ENCODE results near the gene KCNA3. TPM values are rescaled to one million over a fixed set of nuclear protein-coding genes. Genes with fewer than 3 reads are reported as not detected.

Gene KCNA3
- total and polyA plus RNA-seq, 2 of the 8 experiments (the other 6 are each of a cell fraction or from before 2014, with no cell fraction given) = 0.95 to 1.1 TPM

GRCh38 chr1:110634455-110635311 lies 40.1 kb downstream of the KCNA3 start:
- Histone ChIP-seq H2AK5ac (ENCODE audit: low read depth, low read length) (no peak overlapping the region), H4K91ac (replicated peaks; ENCODE audit: insufficient read length, low read length) (no peak overlapping the region), H4K8ac (ENCODE audit: extremely low read depth, insufficient read depth, low read length) (no peak overlapping the region), H3K18ac (ENCODE audit: extremely low read depth, low read length) (no peak overlapping the region), H3K9ac (replicated peaks in 1 of 4; ENCODE audit: extremely low read depth in 1 of 4, low read depth in 3 of 4, low read length in 3 of 4) (no peak overlapping the region), H3K9me3 (ENCODE audit: insufficient read depth in 2 of 2, low read depth in 1 of 2, low read length in 1 of 2) (no peaks in the 10 kb centered on the region), H2BK20ac (ENCODE audit: low read length) (no peak overlapping the region), H2BK12ac (ENCODE audit: low read depth, low read length) (no peak overlapping the region), H3K79me1 (ENCODE audit: low read depth, low read length) (no peaks in the 10 kb centered on the region), H2BK120ac (replicated peaks; ENCODE audit: low read depth, low read length) (no peak overlapping the region), H3K23me2 (ENCODE audit: low read depth, low read length) (no peaks in the 10 kb centered on the region), H3K14ac (ENCODE audit: insufficient read length) (no peak overlapping the region), H3K79me2 (ENCODE audit: control insufficient read depth in 1 of 2, insufficient read depth in 2 of 2, low read length in 2 of 2) (no peaks in the 10 kb centered on the region), H3K27ac (ENCODE audit: low read depth, low read length) (no peak overlapping the region), H3K36me3 (ENCODE audit: control insufficient read depth in 2 of 4, insufficient read depth in 4 of 4, low read length in 3 of 4) (no peaks in the 10 kb centered on the region), H2BK5ac (ENCODE audit: low read depth, low read length) (no peak overlapping the region), H4K20me1 (replicated peaks in 1 of 2; ENCODE audit: control insufficient read depth in 1 of 2, insufficient read depth in 2 of 2, low read length in 2 of 2) (no peaks in the 10 kb centered on the region), H3K27me3 (replicated peaks in 1 of 4; ENCODE audit: control insufficient read depth in 3 of 4, extremely low read depth in 1 of 4, insufficient read depth in 3 of 4, low read length in 3 of 4) (peaks cover 0 to 8% (median 0%) of the 10 kb centered on the region in 4 experiments; a peak in 1 of 7 replicates), H3K4me3 (ENCODE audit: extremely low read depth in 1 of 4, insufficient read depth in 2 of 4, low read depth in 3 of 4, low read length in 4 of 4) (no peak overlapping the region), H2BK15ac (ENCODE audit: low read length) (no peak overlapping the region), H2AFZ (ENCODE audit: low read length) (no peak overlapping the region), H3K4ac (replicated peaks; ENCODE audit: insufficient read length, low read depth, low read length) (no peak overlapping the region), H3K4me1 (replicated peaks in 1 of 4; ENCODE audit: control insufficient read depth in 3 of 4, insufficient read depth in 4 of 4, low read length in 3 of 4) (no peaks in the 10 kb centered on the region), H3K4me2 (ENCODE audit: insufficient read depth in 1 of 2, low read depth in 2 of 2, low read length in 2 of 2) (no peak overlapping the region), H3K23ac (ENCODE audit: insufficient read length) (no peak overlapping the region), H3K56ac (replicated peaks; ENCODE audit: insufficient read length, low read depth, low read length) (no peak overlapping the region), H4K5ac (ENCODE audit: insufficient read length, low read depth, low read length) (no peak overlapping the region)
- DNase-seq (ENCODE audit: low read depth in 1 of 2, low spot score in 2 of 2) = no peak
- no peak for FAIRE-seq
- 96% methylated on average over 6 of the region's 7 CpGs; no CpG with 5 or more reads in 1 of the 2 experiments for WGBS, 2 experiments (ENCODE audit: extremely low coverage in 1 of 2, insufficient coverage in 1 of 2, insufficient read length in 1 of 2, insufficient replicate concordance in 2 of 2, low coverage in 1 of 2, low lambda C conversion rate in 2 of 2, missing lambda C conversion rate in 1 of 2)
- POLR2A ChIA-PET (ENCODE audit: partially characterized antibody) = no interaction called here
- CTCF ChIA-PET (ENCODE audit: partially characterized antibody) = interaction anchor here (0.6 to 6.3 kb wide), 9 partner anchors 15 to 152 kb away, joined by 3 to 86 read pairs (median 4); no protein-coding TSS in a partner anchor
- no peak for TF ChIP-seq E2F6 (IDR thresholded peaks at IDR 0.05)
- TF ChIP-seq CTCF (IDR thresholded peaks at IDR 0.05; ENCODE audit: control extremely low read depth in 1 of 3, insufficient read depth in 1 of 3, low read depth in 1 of 3, low read length in 3 of 3) = no peak
- TF ChIP-seq NANOG (IDR thresholded peaks at IDR 0.05; ENCODE audit: insufficient read depth, low read depth, low read length, poor library complexity, severe bottlenecking) = no peak
- no peak for TF ChIP-seq SP4 (IDR thresholded peaks at IDR 0.05; ENCODE audit: low read length)
- no peak for TF ChIP-seq TAF1 (IDR thresholded peaks at IDR 0.05; ENCODE audit: low read depth, low read length)
- TF ChIP-seq POU5F1 (IDR thresholded peaks at IDR 0.05; ENCODE audit: low read depth, low read length) = no peak
- TF ChIP-seq EGR1 (IDR thresholded peaks at IDR 0.05; ENCODE audit: borderline replicate concordance, low read depth, low read length) = no peak
- no peak for TF ChIP-seq MAFK (IDR thresholded peaks at IDR 0.05; ENCODE audit: low read depth, low read length)
- TF ChIP-seq ASH2L (IDR thresholded peaks at IDR 0.05; ENCODE audit: low read length) = no peak
